OCI-LY1 (cell line): ENCODE data around the gene DNAH7.

Source experiments
- H2AFZ ChIP-seq: fragments of 200-600 bp; sonication (generic), shearing (Covaris generic); 2 replicates; pipeline ENCODE4 v1.6.0; 2014; ENCODE audit warnings: antibody characterized with exemption, mild to moderate bottlenecking, low read length
- H3F3A ChIP-seq: fragments of 200-600 bp; sonication (generic), shearing (Covaris generic); 2 replicates; pipeline ENCODE4 v1.6.0; 2014; ENCODE audit warnings: mild to moderate bottlenecking, antibody characterized with exemption, low read length, moderate library complexity; ENCODE audit not compliant: insufficient read depth
- H3K27ac ChIP-seq: fragments of 200-600 bp; sonication (generic); 2 replicates; pipeline ENCODE4 v1.5.1; 2014; ENCODE audit warnings: low read length, mixed run types, mild to moderate bottlenecking, low read depth; ENCODE audit not compliant: poor library complexity, severe bottlenecking
- H3K27me3 ChIP-seq: fragments of 200-600 bp; sonication (generic); 2 replicates; pipeline ENCODE4 v1.6.0; 2014; ENCODE audit warnings: antibody characterized with exemption, mild to moderate bottlenecking, low read length, moderate library complexity; ENCODE audit not compliant: insufficient read depth
- H3K36me3 ChIP-seq: fragments of 200-600 bp; sonication (generic); 2 replicates; pipeline ENCODE4 v1.6.1; 2014; ENCODE audit warnings: mild to moderate bottlenecking, antibody characterized with exemption, low read length, moderate library complexity, mixed read lengths; ENCODE audit not compliant: insufficient read depth
- H3K4me1 ChIP-seq: fragments of 200-600 bp; sonication (generic); 2 replicates; pipeline ENCODE4 v1.5.1; 2014; ENCODE audit warnings: mild to moderate bottlenecking, low read length, moderate library complexity; ENCODE audit not compliant: insufficient read depth, severe bottlenecking
- H3K4me2 ChIP-seq: fragments of 200-600 bp; sonication (generic), shearing (Covaris generic); 2 replicates; pipeline ENCODE4 v1.6.1; 2014; ENCODE audit warnings: low read length
- H3K4me3 ChIP-seq: fragments of 200-600 bp; sonication (generic); 2 replicates; pipeline ENCODE4 v1.5.1; 2014; ENCODE audit warnings: low read length, low read depth, mild to moderate bottlenecking, mixed read lengths; ENCODE audit not compliant: poor library complexity, severe bottlenecking
- H3K79me2 ChIP-seq: fragments of 200-600 bp; shearing (Covaris generic); 2 replicates; pipeline ENCODE4 v1.6.1; 2016; ENCODE audit warnings: mixed run types, low read length, mixed read lengths; ENCODE audit not compliant: insufficient read depth
- H3K9ac ChIP-seq: fragments of 200-600 bp; sonication (generic), shearing (Covaris generic); 2 replicates; pipeline ENCODE4 v1.6.1; 2014; ENCODE audit warnings: mild to moderate bottlenecking, low read length, mixed read lengths
- H3K9me2 ChIP-seq: fragments of 200-600 bp; sonication (generic), shearing (Covaris generic); 2 replicates; pipeline ENCODE4 v1.6.1; 2014; ENCODE audit warnings: low read depth, mild to moderate bottlenecking, low read length, mixed read lengths
- H3K9me3 ChIP-seq: fragments of 200-600 bp; shearing (Covaris generic); 2 replicates; pipeline ENCODE4 v1.6.1; 2014; ENCODE audit warnings: low read length, mixed read lengths
- H4K20me1 ChIP-seq: fragments of 200-600 bp; sonication (generic), shearing (Covaris generic); 2 replicates; pipeline ENCODE4 v1.6.0; 2016; ENCODE audit warnings: mild to moderate bottlenecking, low read length; ENCODE audit not compliant: insufficient read depth
- CTCF ChIP-seq: fragments of 200-600 bp; sonication (generic), shearing (Covaris generic); IDR thresholded peaks from 2 replicates; pipeline ENCODE4 v1.5.1; 2017; ENCODE audit warnings: mild to moderate bottlenecking, antibody characterized with exemption, low read length, moderate library complexity, mixed read lengths
- EZH2 ChIP-seq: fragments of 200-600 bp; sonication (generic), shearing (Covaris generic); IDR thresholded peaks from 2 replicates; pipeline ENCODE4 v1.8.0; 2017; ENCODE audit warnings: borderline replicate concordance, mixed run types, mild to moderate bottlenecking, antibody characterized with exemption, low read length, moderate library complexity, mixed read lengths

DNAH7 gene

DNA sequence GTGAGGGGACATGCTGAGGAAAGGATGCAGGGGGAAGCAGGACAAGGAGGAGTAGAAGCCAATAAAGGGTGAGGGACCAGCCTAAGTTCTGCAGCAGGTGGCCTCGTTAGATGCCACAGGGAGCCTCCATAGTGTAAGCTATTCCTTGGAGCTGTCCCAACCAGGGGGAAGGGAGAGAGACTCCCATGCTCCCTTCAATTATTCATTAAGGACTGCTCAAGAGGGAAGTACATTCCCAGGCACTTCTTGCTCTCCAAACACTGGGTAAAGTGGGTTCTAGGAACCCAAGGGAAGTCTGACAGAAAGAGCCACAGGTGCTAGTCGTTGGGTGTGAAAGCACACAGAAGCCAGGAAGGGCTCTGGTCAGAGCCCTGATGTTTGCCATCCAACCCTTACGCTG lies 217.9 kb downstream of the DNAH7 start:
- no peaks in the 10 kb centered on the region for H3K4me1 ChIP-seq
- no peak overlapping the region for H3K9ac ChIP-seq
- no peaks in the 10 kb centered on the region for H3K79me2 ChIP-seq
- H4K20me1 ChIP-seq, result no peaks in the 10 kb centered on the region
- H3K9me2 ChIP-seq, result no peaks in the 10 kb centered on the region
- H3F3A ChIP-seq, result no peaks in the 10 kb centered on the region
- H3K27me3 ChIP-seq, result no peaks in the 10 kb centered on the region
- H2AFZ ChIP-seq, result no peak overlapping the region
- no peak overlapping the region for H3K4me3 ChIP-seq
- no peaks in the 10 kb centered on the region for H3K36me3 ChIP-seq
- H3K9me3 ChIP-seq, result no peaks in the 10 kb centered on the region
- H3K27ac ChIP-seq, result no peak overlapping the region
- TF ChIP-seq EZH2 (no peak), CTCF (no peak)
- H3K4me2 ChIP-seq, result no peak overlapping the region

- no peaks in the 10 kb centered on the region for H4K20me1 ChIP-seq
- H3F3A ChIP-seq, result no peaks in the 10 kb centered on the region
- TF ChIP-seq CTCF, result peak; percentile 30; the same call in 1 of the 2 replicates
- no peak for TF ChIP-seq EZH2
- no peaks in the 10 kb centered on the region for H3K9me3 ChIP-seq
- no peaks in the 10 kb centered on the region for H3K9me2 ChIP-seq
- no peak overlapping the region for H2AFZ ChIP-seq
- H3K4me2 ChIP-seq, result no peak overlapping the region
- no peaks in the 10 kb centered on the region for H3K27me3 ChIP-seq
- H3K27ac ChIP-seq, result no peak overlapping the region
- H3K9ac ChIP-seq, result no peak overlapping the region
- no peaks in the 10 kb centered on the region for H3K4me1 ChIP-seq
- no peaks in the 10 kb centered on the region for H3K79me2 ChIP-seq
- no peak overlapping the region for H3K4me3 ChIP-seq
- H3K36me3 ChIP-seq, result no peaks in the 10 kb centered on the region
Measured at GRCh38 chr2:195848119-195848899, 220.3 kb downstream of the DNAH7 start.

GRCh38 chr2:195842932-195843331 lies 225.7 kb downstream of the DNAH7 start:
- Histone ChIP-seq H3K9me3 (no peaks in the 10 kb centered on the region), H3K27me3 (no peaks in the 10 kb centered on the region), H4K20me1 (no peaks in the 10 kb centered on the region), H3K27ac (no peak overlapping the region), H3K79me2 (no peaks in the 10 kb centered on the region), H3K4me1 (no peaks in the 10 kb centered on the region), H3F3A (no peaks in the 10 kb centered on the region), H3K36me3 (no peaks in the 10 kb centered on the region), H3K4me2 (no peak overlapping the region), H3K9me2 (no peaks in the 10 kb centered on the region), H2AFZ (no peak overlapping the region), H3K9ac (no peak overlapping the region), H3K4me3 (no peak overlapping the region)
- no peak for TF ChIP-seq EZH2
- TF ChIP-seq CTCF, result no peak
